ENCODE data around the gene ZDHHC6. TPM values are rescaled to one million over a fixed set of nuclear protein-coding genes. Genes with fewer than 3 reads are reported as not detected.
"Not testable (repeated sequence)": the region's sequence is repeated elsewhere in the genome, so short reads cannot be mapped to it uniquely, and the experiment has no call there.

The ZDHHC6 gene
- total and polyA plus RNA-seq, 2 of the 8 experiments (the other 6 are each of a cell fraction or from before 2014, with no cell fraction given), result 13.6 to 27.4 TPM

DNA sequence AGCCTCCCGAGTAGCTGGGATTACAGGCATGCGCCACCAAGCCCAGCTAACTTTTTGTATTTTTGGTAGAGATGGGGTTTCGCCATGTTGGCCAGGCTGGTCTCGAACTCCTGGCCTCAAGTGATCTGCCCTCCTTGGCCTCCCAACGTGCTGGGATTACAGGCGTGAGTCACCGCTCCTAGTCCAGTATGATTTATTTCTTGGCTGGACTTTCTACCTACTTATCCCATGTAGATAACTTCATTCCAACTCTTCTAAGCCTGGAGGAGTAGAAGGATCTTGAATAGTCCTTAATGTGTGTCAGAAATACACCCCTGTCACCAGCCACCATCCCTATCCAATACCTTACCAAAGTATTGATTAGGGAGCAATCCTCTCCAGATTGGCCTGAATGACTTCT is 58.7 kb downstream of the ZDHHC6 start:
- H3K4me2 ChIP-seq (ENCODE audit: insufficient read depth in 1 of 2, low read depth in 2 of 2, low read length in 2 of 2); H2BK5ac ChIP-seq (ENCODE audit: low read depth, low read length); H4K5ac ChIP-seq (ENCODE audit: insufficient read length, low read depth, low read length); H3K18ac ChIP-seq (ENCODE audit: extremely low read depth, low read length); H3K4me1 ChIP-seq (replicated peaks in 1 of 4; ENCODE audit: control insufficient read depth in 3 of 4, insufficient read depth in 4 of 4, low read length in 3 of 4); H2AFZ ChIP-seq (ENCODE audit: low read length); H4K91ac ChIP-seq (replicated peaks; ENCODE audit: insufficient read length, low read length); H3K9me3 ChIP-seq (ENCODE audit: insufficient read depth in 2 of 2, low read depth in 1 of 2, low read length in 1 of 2); H3K27ac ChIP-seq (ENCODE audit: low read depth, low read length); POLR2A ChIA-PET (ENCODE audit: partially characterized antibody); H3K56ac ChIP-seq (replicated peaks; ENCODE audit: insufficient read length, low read depth, low read length); H2BK12ac ChIP-seq (ENCODE audit: low read depth, low read length); H2BK15ac ChIP-seq (ENCODE audit: low read length); H2BK120ac ChIP-seq (replicated peaks; ENCODE audit: low read depth, low read length); H3K9ac ChIP-seq (replicated peaks in 1 of 4; ENCODE audit: extremely low read depth in 1 of 4, low read depth in 3 of 4, low read length in 3 of 4); H3K14ac ChIP-seq (ENCODE audit: insufficient read length); H3K79me2 ChIP-seq (ENCODE audit: control insufficient read depth in 1 of 2, insufficient read depth in 2 of 2, low read length in 2 of 2); FAIRE-seq; H3K4ac ChIP-seq (replicated peaks; ENCODE audit: insufficient read length, low read depth, low read length); DNase-seq (ENCODE audit: low read depth in 1 of 2, low spot score in 2 of 2); H3K27me3 ChIP-seq (replicated peaks in 1 of 4; ENCODE audit: control insufficient read depth in 3 of 4, extremely low read depth in 1 of 4, insufficient read depth in 3 of 4, low read length in 3 of 4); H3K23ac ChIP-seq (ENCODE audit: insufficient read length); H4K20me1 ChIP-seq (replicated peaks in 1 of 2; ENCODE audit: control insufficient read depth in 1 of 2, insufficient read depth in 2 of 2, low read length in 2 of 2); H3K79me1 ChIP-seq (ENCODE audit: low read depth, low read length); H3K4me3 ChIP-seq (ENCODE audit: extremely low read depth in 1 of 4, insufficient read depth in 2 of 4, low read depth in 3 of 4, low read length in 4 of 4); H4K8ac ChIP-seq (ENCODE audit: extremely low read depth, insufficient read depth, low read length); H2AK5ac ChIP-seq (ENCODE audit: low read depth, low read length); H3K36me3 ChIP-seq (ENCODE audit: control insufficient read depth in 2 of 4, insufficient read depth in 4 of 4, low read length in 3 of 4); H3K23me2 ChIP-seq (ENCODE audit: low read depth, low read length); H2BK20ac ChIP-seq (ENCODE audit: low read length): not testable (repeated sequence)
- 94% methylated on average over 7 of the region's 7 CpGs; no CpG with 5 or more reads in 1 of the 2 experiments for WGBS, 2 experiments (ENCODE audit: extremely low coverage in 1 of 2, insufficient coverage in 1 of 2, insufficient read length in 1 of 2, insufficient replicate concordance in 2 of 2, low coverage in 1 of 2, low lambda C conversion rate in 2 of 2, missing lambda C conversion rate in 1 of 2)
- CTCF ChIA-PET (ENCODE audit: partially characterized antibody), result interaction anchor here (0.5 to 1.2 kb wide), 2 partner anchors 69 to 112 kb away, joined by 3 to 4 read pairs; no protein-coding TSS in a partner anchor

Measured in H1 (cell line).